ENCODE measurements around the gene OR5AC2. TPM values are rescaled to one million over a fixed set of nuclear protein-coding genes. Genes with fewer than 3 reads are reported as not detected.

Gene OR5AC2
- total and polyA plus RNA-seq, 2 of the 13 experiments (the other 11 are each of a cell fraction or from before 2014, with no cell fraction given), result not detected

GRCh38 chr3:98109807-98110549 lies 23.0 kb downstream of the OR5AC2 start:
- DNase-seq (ENCODE audit: low spot score), result no peak
- Histone ChIP-seq H3K4me3 (replicated peaks in 1 of 3; ENCODE audit: insufficient read depth in 1 of 3, low read depth in 2 of 3, low read length in 3 of 3) (no peak overlapping the region), H3K4me1 (ENCODE audit: insufficient read depth, low read length) (no peaks in the 10 kb centered on the region), H3K4me2 (ENCODE audit: low read depth, low read length) (no peak overlapping the region), H3K79me2 (ENCODE audit: insufficient read depth, low read length) (no peaks in the 10 kb centered on the region), H3K27me3 (ENCODE audit: control insufficient read depth in 1 of 2, insufficient read depth in 2 of 2, low read length in 2 of 2) (no peaks in the 10 kb centered on the region), H2AFZ (ENCODE audit: low read length) (no peak overlapping the region), H3K36me3 (replicated peaks in 1 of 2; ENCODE audit: control insufficient read depth in 1 of 2, insufficient read depth in 2 of 2, low read length in 2 of 2) (no peaks in the 10 kb centered on the region), H3K27ac (ENCODE audit: extremely low read length, insufficient read depth, low read length) (no peak overlapping the region), H3K9ac (ENCODE audit: insufficient read depth, low read depth, low read length) (no peak overlapping the region), H4K20me1 (ENCODE audit: insufficient read depth, low read length) (no peaks in the 10 kb centered on the region), H3K9me3 (ENCODE audit: low read length) (no peaks in the 10 kb centered on the region)
- ATAC-seq, result peak; percentile 35; the same call in 2 of the 3 replicates
- POLR2A ChIA-PET, result no interaction called here
- in situ Hi-C loops (cut with HindIII; ENCODE audit: extremely low pct_ligation_motif_present, low pct_unique_long_range_greater_than_20kb), result no loop called here
- no TSS peak for BruUV-seq (replicated peaks)
- WGBS (ENCODE audit: low lambda C conversion rate), result 6% methylated on average over 1 of the region's 4 CpGs
- CTCF ChIA-PET (ENCODE audit: low intra/inter-chr PET ratio, low total read pairs), result no interaction called here
- intact Hi-C loops (cut with micrococcal nuclease; ENCODE audit: unreplicated experiment), result no loop called here
- no peak for FAIRE-seq
- TF ChIP-seq HMG20B (CRISPR knock-in tag; conservative IDR thresholded peaks at IDR 0.05) (no peak), MAFK (conservative IDR thresholded peaks at IDR 0.05 in 1 of 2, IDR thresholded peaks at IDR 0.05 in 1 of 2; ENCODE audit: low read length in 2 of 2) (0 out of 4 replicates have a peak, but pooled peaks of 1 of the 2 experiments have one; percentile 12), TMF1 (CRISPR knock-in tag; IDR thresholded peaks at IDR 0.05; ENCODE audit: low read depth) (no peak)

- no peak for DNase-seq (ENCODE audit: low spot score)
- Histone ChIP-seq H3K4me1 (ENCODE audit: insufficient read depth, low read length) (no peaks in the 10 kb centered on the region), H2AFZ (ENCODE audit: low read length) (no peak overlapping the region), H3K4me2 (ENCODE audit: low read depth, low read length) (no peak overlapping the region), H4K20me1 (ENCODE audit: insufficient read depth, low read length) (no peaks in the 10 kb centered on the region), H3K27me3 (ENCODE audit: control insufficient read depth in 1 of 2, insufficient read depth in 2 of 2, low read length in 2 of 2) (no peaks in the 10 kb centered on the region), H3K4me3 (replicated peaks in 1 of 3; ENCODE audit: insufficient read depth in 1 of 3, low read depth in 2 of 3, low read length in 3 of 3) (no peak overlapping the region), H3K9ac (ENCODE audit: insufficient read depth, low read depth, low read length) (no peak overlapping the region), H3K79me2 (ENCODE audit: insufficient read depth, low read length) (no peaks in the 10 kb centered on the region), H3K36me3 (replicated peaks in 1 of 2; ENCODE audit: control insufficient read depth in 1 of 2, insufficient read depth in 2 of 2, low read length in 2 of 2) (no peaks in the 10 kb centered on the region), H3K27ac (ENCODE audit: extremely low read length, insufficient read depth, low read length) (no peak overlapping the region), H3K9me3 (ENCODE audit: low read length) (no peaks in the 10 kb centered on the region)
- ChIA-PET CTCF (ENCODE audit: low intra/inter-chr PET ratio, low total read pairs) (no interaction called here), POLR2A (no interaction called here)
- no TSS peak for BruUV-seq (replicated peaks)
- ATAC-seq, result no peak
- no peak for FAIRE-seq
- peak; percentile 54 for TF ChIP-seq MAFF (IDR thresholded peaks at IDR 0.05; ENCODE audit: low read depth, low read length)
- TF ChIP-seq ZNF256 (CRISPR knock-in tag; conservative IDR thresholded peaks at IDR 0.05), result no peak
- peak; percentile 46 to 81; a peak in 3 of 4 replicates for TF ChIP-seq MAFK (conservative IDR thresholded peaks at IDR 0.05 in 1 of 2, IDR thresholded peaks at IDR 0.05 in 1 of 2; ENCODE audit: low read length in 2 of 2)
- in situ Hi-C loops (cut with HindIII; ENCODE audit: extremely low pct_ligation_motif_present, low pct_unique_long_range_greater_than_20kb) (no loop called here), intact Hi-C loops (cut with micrococcal nuclease; ENCODE audit: unreplicated experiment) (no loop called here)
Measured at GRCh38 chr3:98110550-98110908, 23.6 kb downstream of the OR5AC2 start.
